Activated CD4-positive, alpha-beta T cell treated with anti-CD3 and anti-CD28 coated beads, Interleukin-10, Interleukin-2, amounts not matched to agents 100 ng/mL and 50 ng/mL, durations not matched to agents 16 hours and 8 hours (primary cell): Measurements from ENCODE around the gene FOXK2.

Source experiments
- DNase-seq: peaks from one replicate; pipeline ENCODE4 v3.0.0-alpha.2; 2020

Gene FOXK2

GRCh38 chr17:82645516-82645915 is 126.0 kb downstream of the FOXK2 start:
- no peak for DNase-seq

- peak; percentile 45 for DNase-seq
Measured at GRCh38 chr17:82647593-82648164, 128.1 kb downstream of the FOXK2 start.

GRCh38 chr17:82648165-82648668 is 128.7 kb downstream of the FOXK2 start, which contains the start of gene WDR45B:
TSS of gene WDR45B (minus strand) at chr17:82648444. CDS start at chr17:82648340, 104 bp downstream.
- DNase-seq, result peak; percentile 94

GRCh38 chr17:82648742-82649331 is 129.3 kb downstream of the FOXK2 start:
- no peak for DNase-seq

GRCh38 chr17:82649501-82650261 is 130.1 kb downstream of the FOXK2 start:
- DNase-seq, result no peak

- DNase-seq, result no peak
Measured at GRCh38 chr17:82650723-82651122, 131.2 kb downstream of the FOXK2 start.

- DNase-seq, result no peak
Measured at GRCh38 chr17:82653651-82654528, 134.4 kb downstream of the FOXK2 start.
